ENCODE measurements around the gene WASF3.

The WASF3 gene, protein sequence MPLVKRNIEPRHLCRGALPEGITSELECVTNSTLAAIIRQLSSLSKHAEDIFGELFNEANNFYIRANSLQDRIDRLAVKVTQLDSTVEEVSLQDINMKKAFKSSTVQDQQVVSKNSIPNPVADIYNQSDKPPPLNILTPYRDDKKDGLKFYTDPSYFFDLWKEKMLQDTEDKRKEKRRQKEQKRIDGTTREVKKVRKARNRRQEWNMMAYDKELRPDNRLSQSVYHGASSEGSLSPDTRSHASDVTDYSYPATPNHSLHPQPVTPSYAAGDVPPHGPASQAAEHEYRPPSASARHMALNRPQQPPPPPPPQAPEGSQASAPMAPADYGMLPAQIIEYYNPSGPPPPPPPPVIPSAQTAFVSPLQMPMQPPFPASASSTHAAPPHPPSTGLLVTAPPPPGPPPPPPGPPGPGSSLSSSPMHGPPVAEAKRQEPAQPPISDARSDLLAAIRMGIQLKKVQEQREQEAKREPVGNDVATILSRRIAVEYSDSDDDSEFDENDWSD

GRCh38 chr13:26557393-26558073 is at the start of gene WASF3:
Gene WASF3 (plus strand): TSS chr13:26557683. CDS start chr13:26642271, 84,588 bp downstream.
- DNase-seq = peak; percentile 89

DNA sequence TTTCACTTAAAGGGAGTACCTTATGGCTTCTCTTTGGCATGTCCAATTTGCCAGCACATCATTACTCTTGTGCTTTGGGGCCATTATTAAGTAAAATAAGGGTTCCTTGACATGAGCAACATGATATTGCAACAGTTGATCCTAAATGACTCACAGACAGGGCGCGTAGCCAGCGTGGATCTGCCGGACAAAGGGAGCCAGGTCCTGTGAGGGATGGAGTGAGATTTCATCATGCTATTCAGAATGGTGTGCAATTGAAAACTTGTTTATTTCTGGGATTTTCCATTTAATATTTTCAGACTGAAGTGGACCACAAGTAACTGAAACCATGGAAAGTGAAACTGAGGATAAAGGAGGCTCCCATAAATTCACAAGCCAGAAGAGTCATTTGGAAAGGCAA is 48.6 kb upstream of the WASF3 start:
- no peak for DNase-seq

- no peak for DNase-seq
These were observed 48.0 kb upstream of the WASF3 start for GRCh38 chr13:26509491-26509890.

DNA sequence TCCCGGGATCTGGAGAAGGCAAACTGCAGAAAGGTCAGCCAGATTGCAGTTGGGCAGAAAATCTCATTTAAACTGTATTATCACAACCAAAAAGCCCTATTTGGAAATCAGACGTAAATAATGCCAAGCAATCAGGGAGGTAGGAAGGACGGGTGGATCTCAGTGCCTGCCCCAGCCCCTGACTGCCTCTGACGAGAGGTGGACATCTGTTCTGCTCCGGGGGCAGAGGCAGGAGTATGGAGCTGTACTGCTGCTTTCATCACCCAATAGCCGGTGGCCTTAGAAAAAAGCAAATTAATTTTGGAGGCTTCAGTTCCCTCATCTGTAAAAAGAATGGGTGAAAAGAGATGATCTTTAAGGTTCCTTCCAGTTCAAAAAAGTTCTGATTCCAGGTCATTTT is 43.6 kb upstream of the WASF3 start:
- DNase-seq = no peak

- DNase-seq = no peak
These were observed 41.8 kb upstream of the WASF3 start for GRCh38 chr13:26515721-26516120.

DNA sequence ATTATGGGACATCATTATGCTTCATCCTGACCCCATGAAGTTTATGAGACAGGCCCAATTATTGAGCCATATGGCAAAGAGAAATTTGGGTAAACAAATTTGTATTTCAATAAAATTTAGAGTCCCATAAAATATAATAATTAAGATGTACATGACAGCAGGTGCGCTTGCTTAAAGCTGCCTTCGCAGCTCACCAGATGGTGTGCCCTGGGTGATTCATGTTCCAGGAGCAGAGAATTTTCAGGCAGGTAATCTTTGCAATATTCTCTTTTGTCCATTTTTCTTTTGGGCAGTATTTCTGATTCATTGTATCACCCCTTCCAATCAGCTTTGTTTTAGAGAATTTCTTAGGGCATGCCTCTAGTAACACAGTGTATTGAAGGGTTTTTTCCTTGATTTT is 39.5 kb upstream of the WASF3 start:
- DNase-seq = no peak

DNA sequence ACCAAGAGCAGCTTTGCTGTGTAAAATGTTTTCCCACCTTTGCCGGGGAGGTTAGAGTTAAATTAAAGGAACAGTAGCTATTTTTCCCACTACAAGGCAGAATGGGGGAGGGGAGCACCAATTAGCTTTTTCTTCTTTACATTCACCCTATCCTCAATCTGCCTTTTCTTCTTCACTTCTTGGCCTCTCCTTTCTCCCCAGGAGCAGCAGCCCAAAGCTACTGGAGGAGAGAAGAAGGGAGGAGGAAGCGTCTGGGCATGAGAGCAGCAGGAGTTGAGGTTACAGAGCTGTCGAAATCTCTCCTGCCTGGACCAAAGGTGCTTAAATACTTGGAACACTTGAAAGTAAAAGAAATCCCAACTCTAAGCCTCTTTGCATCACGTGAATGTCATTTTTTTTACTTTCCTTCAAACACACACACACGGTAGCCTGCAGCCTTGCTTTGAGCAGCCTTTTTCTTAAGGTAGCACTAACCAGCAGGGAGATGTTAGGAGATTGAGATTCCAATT is 39.0 kb upstream of the WASF3 start:
- DNase-seq = no peak

DNA sequence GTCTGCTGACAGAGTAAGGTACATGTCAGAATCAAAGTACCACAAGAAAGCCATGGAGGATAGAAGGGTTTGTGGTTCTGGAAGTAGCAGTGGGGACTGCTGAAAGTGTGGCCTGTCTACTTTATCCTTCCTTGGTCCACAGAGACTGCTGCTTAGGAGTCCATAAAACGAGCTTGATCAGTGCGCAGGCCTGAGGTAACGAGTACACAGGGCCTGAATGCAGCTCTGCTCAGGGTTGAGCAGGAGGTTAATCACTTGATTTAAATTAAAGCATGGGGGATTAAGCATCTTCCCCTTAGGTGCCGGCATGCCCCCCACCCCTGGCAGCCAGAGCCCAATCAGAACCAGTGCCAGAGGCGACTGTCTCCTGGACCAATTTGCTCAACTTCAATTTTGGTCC is 34.9 kb upstream of the WASF3 start:
- no peak for DNase-seq

DNA sequence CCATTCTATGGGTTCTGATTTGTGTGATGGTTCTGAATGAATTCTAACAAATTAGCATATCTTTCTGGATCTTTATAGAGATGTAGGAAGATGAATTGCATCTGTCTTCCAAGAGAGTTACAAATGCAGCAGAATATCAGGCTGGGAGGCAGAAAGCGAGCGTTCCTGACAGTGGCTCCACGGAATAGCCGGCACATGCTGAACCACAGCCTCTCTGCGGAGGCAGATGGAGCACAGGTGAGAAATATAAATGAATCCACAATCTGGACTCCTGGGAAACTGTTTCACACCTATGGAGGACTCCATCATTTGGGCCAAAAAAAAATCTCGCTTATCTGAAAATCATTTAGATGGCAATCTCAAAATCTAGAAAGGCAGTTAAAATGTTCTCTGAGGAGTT is 34.5 kb upstream of the WASF3 start:
- DNase-seq = no peak

GRCh38 chr13:26525528-26525927 is 32.0 kb upstream of the WASF3 start:
- DNase-seq = no peak

GRCh38 chr13:26526702-26527216 is 30.7 kb upstream of the WASF3 start:
- no peak for DNase-seq

GRCh38 chr13:26528527-26528926 is 29.0 kb upstream of the WASF3 start:
- no peak for DNase-seq

DNA sequence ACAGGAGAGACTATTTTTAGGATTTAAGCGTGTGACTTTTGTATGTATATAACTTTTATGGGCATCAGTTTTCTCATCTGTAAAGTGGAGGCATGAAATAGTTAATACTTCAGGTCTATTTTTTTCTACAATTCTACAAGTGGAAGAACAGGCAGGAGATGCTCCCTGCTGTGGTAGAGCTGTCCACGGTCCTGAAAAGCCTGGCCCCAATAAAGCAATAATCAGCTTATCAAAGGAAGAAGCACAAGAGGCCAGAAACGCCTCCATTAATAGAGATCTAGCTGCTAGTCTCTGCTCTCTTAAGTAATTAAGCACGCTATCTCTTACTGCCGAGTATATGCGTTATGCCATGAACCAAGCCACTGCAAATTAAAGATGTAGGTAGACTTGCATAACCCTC is 28.0 kb upstream of the WASF3 start:
- DNase-seq = no peak

DNA sequence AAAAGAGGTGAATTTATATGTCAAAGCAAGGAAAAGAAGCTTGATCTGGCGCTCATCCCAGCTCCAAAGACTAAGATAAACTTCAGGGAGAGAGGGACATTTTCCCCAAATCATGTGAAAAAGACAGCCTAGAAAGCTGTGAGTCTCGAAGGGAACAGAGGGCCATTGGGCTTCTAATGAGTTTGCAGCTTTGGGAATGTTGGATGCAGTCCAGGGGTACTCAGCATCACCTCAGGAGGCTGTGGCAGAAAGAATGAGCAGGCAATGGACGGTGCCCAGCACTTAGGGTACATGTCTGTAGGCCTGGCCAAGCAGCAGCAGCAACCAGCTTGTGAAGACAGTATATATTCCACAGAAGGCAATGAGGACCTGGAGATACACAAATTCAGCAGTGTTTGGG is 25.7 kb upstream of the WASF3 start:
- peak; percentile 70 for DNase-seq

DNA sequence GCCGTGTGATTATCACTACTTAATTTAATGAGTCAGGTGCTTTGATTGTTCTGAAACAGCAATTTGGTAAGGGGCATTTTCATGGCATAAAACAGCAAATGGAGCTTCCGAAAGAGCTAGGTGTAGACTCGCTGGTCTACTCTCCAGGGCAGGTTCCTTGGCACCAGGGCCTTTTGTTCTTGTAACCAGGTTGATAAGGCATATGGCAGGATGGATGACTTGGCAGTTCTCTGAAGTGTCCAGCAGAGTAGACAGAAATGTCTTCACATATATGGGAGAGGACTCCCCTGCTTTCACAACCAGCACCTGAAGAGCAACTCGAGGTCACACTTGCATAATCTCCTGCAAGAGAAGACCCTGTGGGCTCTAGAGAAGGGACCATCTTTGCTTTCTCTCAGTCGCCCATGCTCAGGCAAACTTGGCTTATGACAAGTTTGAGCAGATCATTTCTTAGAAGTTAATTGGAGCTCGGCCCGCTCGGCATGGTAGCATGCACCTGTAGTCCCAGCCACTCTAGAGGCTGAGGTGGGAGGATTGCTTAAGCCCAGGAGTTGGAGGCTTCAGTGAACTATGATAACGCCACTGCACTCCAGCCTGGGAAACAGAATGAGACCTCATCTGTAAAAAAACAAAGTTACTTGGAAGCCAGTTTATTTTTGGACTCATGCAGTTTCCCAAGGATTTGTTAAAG is 23.3 kb upstream of the WASF3 start:
- no peak for DNase-seq

DNA sequence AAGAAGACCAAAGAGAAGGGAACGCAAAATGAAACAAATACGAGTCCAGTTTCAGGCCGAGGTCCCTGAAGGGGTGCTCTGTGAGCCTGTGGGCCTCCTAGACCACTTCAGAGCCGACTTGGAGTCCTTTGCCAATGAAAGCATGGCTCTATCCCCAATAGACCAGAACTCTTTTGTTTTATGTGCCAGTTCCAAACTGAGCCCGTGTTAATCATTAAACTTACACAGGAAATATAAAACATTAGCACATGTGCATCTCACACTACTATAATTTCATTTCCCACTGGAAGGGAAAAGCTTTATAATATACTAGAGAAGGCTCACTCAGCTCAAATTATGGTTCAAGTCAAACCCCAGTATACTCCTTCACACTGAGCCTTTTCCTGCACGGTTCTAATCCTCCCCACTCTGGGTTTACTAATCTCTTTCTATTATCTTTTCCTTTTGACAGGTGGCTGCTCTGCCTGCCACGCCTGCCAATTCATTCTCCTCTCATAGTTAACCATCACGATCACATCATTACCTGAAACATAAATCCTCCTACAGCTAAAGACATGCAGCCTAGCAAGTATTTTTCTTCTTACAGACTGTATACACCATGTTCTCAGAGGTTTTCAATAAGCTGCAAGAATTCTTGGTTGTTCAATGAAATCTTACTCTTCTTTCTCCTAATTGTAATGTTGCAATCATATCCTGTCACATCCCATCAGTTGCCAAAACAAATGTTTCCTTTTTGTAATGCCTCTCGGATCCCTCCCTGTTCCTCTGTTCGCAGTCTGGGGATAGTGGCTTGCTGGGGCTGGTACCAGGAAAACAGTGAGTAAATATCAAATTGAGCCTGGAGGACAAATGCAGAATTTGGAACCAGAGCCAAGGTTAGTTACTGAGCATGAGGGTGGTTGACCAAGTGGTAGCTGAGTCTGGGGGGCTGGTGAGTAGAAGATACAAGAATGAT is 18.8 kb upstream of the WASF3 start:
- peak; percentile 5 for DNase-seq

DNA sequence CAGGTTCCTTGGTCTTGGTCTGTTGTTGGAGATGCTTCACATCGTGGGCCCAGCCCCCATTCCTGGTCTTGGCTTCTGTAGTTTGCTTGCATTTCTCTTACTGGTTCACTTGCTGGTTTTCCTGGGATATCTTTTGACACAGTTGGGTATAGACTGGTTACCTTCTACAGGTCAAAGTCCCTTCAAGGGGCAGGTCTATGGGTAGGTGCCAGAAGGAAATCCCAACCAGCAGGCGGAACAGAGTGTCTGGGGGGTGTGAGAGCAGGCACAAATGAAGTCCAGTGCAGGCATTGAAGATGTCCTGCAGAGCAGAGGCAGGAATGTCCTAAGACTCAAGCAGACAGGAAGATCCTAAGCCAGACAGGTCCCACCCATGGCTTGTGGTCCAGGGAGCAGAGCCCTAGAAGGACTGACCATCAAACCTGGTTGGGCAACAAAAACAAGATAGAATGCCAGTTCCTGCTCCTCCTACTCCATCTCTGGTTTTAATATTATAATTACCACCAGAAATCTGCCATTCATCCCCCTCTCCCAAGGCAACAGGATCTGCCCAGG is 17.7 kb upstream of the WASF3 start:
- no peak for DNase-seq

DNA sequence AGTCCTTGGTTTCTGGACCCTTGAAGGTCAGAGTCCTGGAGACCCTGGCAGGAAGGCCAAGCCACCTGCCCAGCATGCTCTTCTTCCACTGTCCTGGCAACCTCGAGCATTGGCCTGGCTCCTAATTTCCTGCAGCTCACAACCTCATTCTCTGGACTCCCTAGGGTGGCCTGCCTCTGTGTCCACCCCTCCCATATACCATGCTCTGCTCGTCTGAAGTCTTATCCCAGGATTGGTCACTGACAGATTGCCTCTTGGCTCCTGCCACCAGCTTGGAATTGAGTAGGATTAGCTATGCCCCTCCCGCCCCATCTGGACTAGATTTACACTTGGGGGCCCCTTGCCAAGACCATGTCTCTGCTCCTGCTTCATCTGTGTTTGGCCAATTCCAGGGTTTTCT is 17.1 kb upstream of the WASF3 start:
- DNase-seq = no peak

DNA sequence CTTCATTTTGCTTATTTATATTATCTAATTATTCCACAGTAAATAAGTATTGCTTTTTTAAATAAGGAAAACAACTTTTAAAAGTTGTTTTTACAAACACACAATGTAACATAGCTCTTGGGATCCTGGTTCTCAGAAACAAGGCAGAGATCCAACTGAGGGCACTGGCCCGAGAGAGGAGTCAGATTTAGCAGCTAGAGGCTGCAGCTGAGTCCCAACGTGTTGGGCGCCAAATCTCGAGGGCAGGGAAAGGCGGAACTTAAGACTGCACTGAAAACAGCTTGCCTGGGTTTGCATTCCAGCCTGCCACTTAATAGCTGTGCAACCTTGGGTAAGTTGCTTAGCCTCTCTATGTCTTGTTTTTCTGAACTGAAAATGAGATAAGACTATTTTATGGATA is 16.4 kb upstream of the WASF3 start:
- DNase-seq = no peak

GRCh38 chr13:26541678-26542568 is 15.6 kb upstream of the WASF3 start:
- no peak for DNase-seq

GRCh38 chr13:26544707-26545106 is 12.8 kb upstream of the WASF3 start:
- DNase-seq = no peak
